SK-N-SH (cell line): ENCODE results near the gene PLXNA4. TPM values are rescaled to one million over a fixed set of nuclear protein-coding genes. Genes with fewer than 3 reads are reported as not detected.

Experiments
- CTCF ChIA-PET: fragments of 300-600, 350-600 bp; formaldehyde crosslinking; extraction: SDS; loops from one replicate; lab custom pipeline; 2021; lab: Yijun Ruan, JAX
- POLR2A ChIA-PET: fragments of 350-600 bp; sonication (Branson Sonifier 250); formaldehyde crosslinking; extraction: SDS; loops from one replicate; lab custom pipeline; 2020; ENCODE audit warnings: antibody characterized with exemption, inconsistent platforms; lab: Yijun Ruan, JAX
- DNase-seq: peaks from one replicate; pipeline ENCODE4 v3.0.0; 2012
- H2AFZ ChIP-seq: fragments of 200-600 bp; sonication (generic); 2 replicates; pipeline ENCODE4 v1.8.1; 2016; ENCODE audit warnings: antibody characterized with exemption, mild to moderate bottlenecking, low read depth
- H3F3A ChIP-seq: fragments of 200-600 bp; sonication (generic); replicated peaks from 2 replicates; pipeline ENCODE3; 2016; ENCODE audit warnings: antibody characterized with exemption, mild to moderate bottlenecking; ENCODE audit not compliant: insufficient read depth
- H3K27ac ChIP-seq, 2 experiments: fragments of 200-500 bp in 1 of 2; fragments of 200-600 bp in 1 of 2; sonication (Bioruptor generic) in 1 of 2; sonication (generic), shearing (Covaris generic) in 1 of 2; 2 replicates each; pipeline versions ENCODE4 v1.5.1 to v1.6.1; 2014 to 2016; ENCODE audit warnings: low read depth in 2 of 2, inconsistent platforms in 1 of 2, low read length in 1 of 2, mild to moderate bottlenecking in 1 of 2, mixed read lengths in 1 of 2
- H3K27me3 ChIP-seq: fragments of 200-600 bp; sonication (generic), shearing (Covaris generic); 2 replicates; pipeline ENCODE4 v1.6.1; 2016; ENCODE audit warnings: mixed run types; ENCODE audit not compliant: insufficient read depth
- H3K36me3 ChIP-seq, 2 experiments: fragments of 200-500 bp in 1 of 2; fragments of 200-600 bp in 1 of 2; sonication (Bioruptor generic) in 1 of 2; sonication (generic) in 1 of 2; replicated peaks in 1 of 2; 2 replicates each; pipeline versions ENCODE3 to v1.5.1; 2014 to 2016; ENCODE audit warnings: low read length in 1 of 2, mild to moderate bottlenecking in 1 of 2; ENCODE audit not compliant: insufficient read depth in 2 of 2, control insufficient read depth in 1 of 2
- H3K4me1 ChIP-seq, 2 experiments: fragments of 200-500 bp in 1 of 2; fragments of 200-600 bp in 1 of 2; sonication (Bioruptor generic) in 1 of 2; sonication (generic), shearing (Covaris generic) in 1 of 2; 2 replicates each; pipeline versions ENCODE4 v1.5.1 to v1.6.1; 2014 to 2016; ENCODE audit warnings: low read depth in 1 of 2, low read length in 1 of 2, mixed run types in 1 of 2; ENCODE audit not compliant: insufficient read depth in 2 of 2, control insufficient read depth in 1 of 2
- H3K4me2 ChIP-seq: fragments of 200-600 bp; sonication (generic), shearing (Covaris generic); 2 replicates; pipeline ENCODE4 v1.6.1; 2017; ENCODE audit warnings: mixed run types
- H3K4me3 ChIP-seq, 2 experiments: fragments of 200-500 bp in 1 of 2; fragments of 200-600 bp in 1 of 2; sonication (Bioruptor generic) in 1 of 2; sonication (generic), shearing (Covaris generic) in 1 of 2; 2 replicates each; pipeline versions ENCODE4 v1.5.1 to v1.8.1; 2014 to 2016; ENCODE audit warnings: low read depth in 2 of 2, inconsistent platforms in 1 of 2, low read length in 1 of 2, mild to moderate bottlenecking in 1 of 2, mixed read lengths in 1 of 2, moderate library complexity in 1 of 2
- H3K79me2 ChIP-seq: fragments of 200-600 bp; sonication (generic); 2 replicates; pipeline ENCODE4 v1.8.1; 2017; ENCODE audit warnings: mild to moderate bottlenecking; ENCODE audit not compliant: insufficient read depth
- H3K9ac ChIP-seq: fragments of 200-600 bp; sonication (generic); 2 replicates; pipeline ENCODE4 v1.6.1; 2017; ENCODE audit warnings: mixed run types
- H3K9me2 ChIP-seq: fragments of 200-600 bp; sonication (generic); 2 replicates; pipeline ENCODE4 v1.6.1; 2017; ENCODE audit warnings: mixed run types
- H3K9me3 ChIP-seq: fragments of 200-600 bp; sonication (generic); 2 replicates; pipeline ENCODE4 v1.6.1; 2017; ENCODE audit warnings: mixed run types, mild to moderate bottlenecking, moderate library complexity
- H4K20me1 ChIP-seq: fragments of 200-600 bp; sonication (generic); 2 replicates; pipeline ENCODE4 v1.6.1; 2017; ENCODE audit warnings: mild to moderate bottlenecking, mixed run types; ENCODE audit not compliant: insufficient read depth
- ELF1 ChIP-seq: IDR thresholded peaks from 2 replicates; pipeline ENCODE4 v1.4.0; 2012
- EZH2phosphoT487 ChIP-seq: fragments of 200-600 bp; sonication (generic); IDR thresholded peaks from 2 replicates; pipeline ENCODE4 v1.6.1; 2017; ENCODE audit warnings: low read depth, mixed run types, mild to moderate bottlenecking, antibody characterized with exemption, moderate library complexity, borderline replicate concordance
- FOSL2 ChIP-seq: IDR thresholded peaks from 2 replicates; pipeline ENCODE4 v1.4.0; 2012; ENCODE audit warnings: low read depth, mild to moderate bottlenecking, moderate library complexity, borderline replicate concordance
- FOXJ3 ChIP-seq: sonication (generic); formaldehyde crosslinking; IDR thresholded peaks from 2 replicates; pipeline ENCODE4 v1.5.1; 2020; ENCODE audit warnings: mild to moderate bottlenecking, missing genetic modification reagents
- GABPA ChIP-seq: IDR thresholded peaks from 2 replicates; pipeline ENCODE4 v1.4.0; 2012; ENCODE audit warnings: low read depth, mild to moderate bottlenecking
- NFIC ChIP-seq: IDR thresholded peaks from 2 replicates; pipeline ENCODE4 v1.4.0; 2012; ENCODE audit warnings: borderline replicate concordance
- NRF1 ChIP-seq: IDR thresholded peaks from 2 replicates; pipeline ENCODE4 v1.6.1; 2012; ENCODE audit warnings: low read depth, mild to moderate bottlenecking, low read length
- SIN3A ChIP-seq: IDR thresholded peaks from 2 replicates; pipeline ENCODE4 v1.6.1; 2012; ENCODE audit warnings: low read depth, mild to moderate bottlenecking, low read length, moderate library complexity, borderline replicate concordance
- SMC3 ChIP-seq: IDR thresholded peaks from 2 replicates; pipeline ENCODE4 v1.6.1; 2012; ENCODE audit warnings: low read depth, low read length, improper control_type of control experiment
- YY1 ChIP-seq: IDR thresholded peaks from 2 replicates; pipeline ENCODE4 v1.4.0; 2012; ENCODE audit warnings: low read depth, mild to moderate bottlenecking
- ZBTB33 ChIP-seq: IDR thresholded peaks from 2 replicates; pipeline ENCODE4 v1.4.0; 2012; ENCODE audit warnings: low read depth, borderline replicate concordance
- WGBS: methylation state at CpG from one replicate; pipeline ENCODE4 v1.1.6; 2017; ENCODE audit warnings: low lambda C conversion rate; 5-methylcytosine and 5-hydroxymethylcytosine counted together
- polyA plus RNA-seq, 3 experiments: library from polyadenylated mRNA; depleted of rRNA; stranded (reverse); fragments of >200 nt; gene quantifications; 2 replicates each; pipeline ENCODE4 v1.2.3, GENCODE V29; 2012

PLXNA4 gene
- polyA plus RNA-seq, 1 of the 3 experiments (the other 2 are of a cell fraction) = 2.4 TPM

GRCh38 chr7:132089356-132089755 is 486.9 kb downstream of the PLXNA4 start:
- no peaks in the 10 kb centered on the region for H3K27me3 ChIP-seq
- no peak overlapping the region for H3K4me2 ChIP-seq
- no peak overlapping the region for H3K4me3 ChIP-seq
- no peak for TF ChIP-seq EZH2phosphoT487
- no peak for TF ChIP-seq FOSL2
- no peak for TF ChIP-seq FOXJ3 (CRISPR knock-in tag)
- TF ChIP-seq YY1 = no peak
- no peak for TF ChIP-seq NRF1
- no peak for TF ChIP-seq SIN3A
- no peak overlapping the region for H3K27ac ChIP-seq
- H3K4me1 ChIP-seq = no peaks in the 10 kb centered on the region
- H3K79me2 ChIP-seq = no peaks in the 10 kb centered on the region
- CTCF ChIA-PET = interaction anchor here (0.7 to 1.8 kb wide), 2 partner anchors 19 to 144 kb away, joined by 3 to 5 read pairs; no protein-coding TSS in a partner anchor
- no peaks in the 10 kb centered on the region for H3K9me3 ChIP-seq
- no peak for DNase-seq
- H4K20me1 ChIP-seq = no peaks in the 10 kb centered on the region
- POLR2A ChIA-PET = no interaction called here
- no peak overlapping the region for H2AFZ ChIP-seq
- no peaks in the 10 kb centered on the region for H3K9me2 ChIP-seq
- H3F3A ChIP-seq = no peaks in the 10 kb centered on the region
- H3K36me3 ChIP-seq = peaks cover 0 to 15% of the 10 kb centered on the region in 2 experiments
- H3K9ac ChIP-seq = no peak overlapping the region
- 89% methylated on average over 3 of the region's 3 CpGs for WGBS

GRCh38 chr7:132087421-132087820 is 488.8 kb downstream of the PLXNA4 start:
- DNase-seq = no peak
- H3K9ac ChIP-seq = no peak overlapping the region
- H3K9me3 ChIP-seq = no peaks in the 10 kb centered on the region
- POLR2A ChIA-PET = no interaction called here
- TF ChIP-seq YY1 (no peak), ZBTB33 (no peak), GABPA (no peak), ELF1 (no peak), EZH2phosphoT487 (no peak), NFIC (no peak), SMC3 (no peak), NRF1 (no peak)
- H4K20me1 ChIP-seq = no peaks in the 10 kb centered on the region
- H3K36me3 ChIP-seq = peaks cover 0 to 17% of the 10 kb centered on the region in 2 experiments
- no peak overlapping the region for H2AFZ ChIP-seq
- H3K4me1 ChIP-seq = peaks cover 0 to 4% of the 10 kb centered on the region in 2 experiments; a peak in 1 of 4 replicates
- WGBS = 80% methylated on average over 1 of the region's 2 CpGs
- H3K4me2 ChIP-seq = no peak overlapping the region
- no peaks in the 10 kb centered on the region for H3K79me2 ChIP-seq
- H3K4me3 ChIP-seq = no peak overlapping the region
- H3F3A ChIP-seq = no peaks in the 10 kb centered on the region
- no peak overlapping the region for H3K27ac ChIP-seq
- no peaks in the 10 kb centered on the region for H3K9me2 ChIP-seq
- CTCF ChIA-PET = no interaction called here
- no peaks in the 10 kb centered on the region for H3K27me3 ChIP-seq
